A673 (cell line): ENCODE results near the gene COL4A2.

ENCODE experiments used
- EZH2 ChIP-seq: fragments of 200-600 bp; sonication (generic); IDR thresholded peaks from 2 replicates; pipeline ENCODE4 v1.6.1; 2017; ENCODE audit warnings: borderline replicate concordance, low read depth, mild to moderate bottlenecking, mixed read lengths, antibody characterized with exemption, low read length; ENCODE audit not compliant: poor library complexity, severe bottlenecking
- TF ChIP-seq, protein P1 (sequence below): fragments of 300-800, 200-600 bp; sonication (generic); conservative IDR thresholded peaks from 2 replicates; pipeline ENCODE4 v1.5.1; 2017; ENCODE audit warnings: low read depth, mild to moderate bottlenecking, antibody characterized with exemption, low read length, moderate library complexity, mixed read lengths

GRCh38 chr13:110418944-110419343 lies 111.9 kb downstream of the COL4A2 start:
- TF ChIP-seq EZH2: no peak
- TF ChIP-seq, protein P1, sequence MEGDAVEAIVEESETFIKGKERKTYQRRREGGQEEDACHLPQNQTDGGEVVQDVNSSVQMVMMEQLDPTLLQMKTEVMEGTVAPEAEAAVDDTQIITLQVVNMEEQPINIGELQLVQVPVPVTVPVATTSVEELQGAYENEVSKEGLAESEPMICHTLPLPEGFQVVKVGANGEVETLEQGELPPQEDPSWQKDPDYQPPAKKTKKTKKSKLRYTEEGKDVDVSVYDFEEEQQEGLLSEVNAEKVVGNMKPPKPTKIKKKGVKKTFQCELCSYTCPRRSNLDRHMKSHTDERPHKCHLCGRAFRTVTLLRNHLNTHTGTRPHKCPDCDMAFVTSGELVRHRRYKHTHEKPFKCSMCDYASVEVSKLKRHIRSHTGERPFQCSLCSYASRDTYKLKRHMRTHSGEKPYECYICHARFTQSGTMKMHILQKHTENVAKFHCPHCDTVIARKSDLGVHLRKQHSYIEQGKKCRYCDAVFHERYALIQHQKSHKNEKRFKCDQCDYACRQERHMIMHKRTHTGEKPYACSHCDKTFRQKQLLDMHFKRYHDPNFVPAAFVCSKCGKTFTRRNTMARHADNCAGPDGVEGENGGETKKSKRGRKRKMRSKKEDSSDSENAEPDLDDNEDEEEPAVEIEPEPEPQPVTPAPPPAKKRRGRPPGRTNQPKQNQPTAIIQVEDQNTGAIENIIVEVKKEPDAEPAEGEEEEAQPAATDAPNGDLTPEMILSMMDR: no peak
